AG04450 (cell line): Measurements from ENCODE around the gene C9orf72. TPM values are rescaled to one million over a fixed set of nuclear protein-coding genes. Genes with fewer than 3 reads are reported as not detected.
A peak's percentile ranks its signal among the peaks of the same experiment; 100 is the strongest.

ENCODE experiments used
- CTCF ChIA-PET: fragments of 300-600, 350-600 bp; formaldehyde crosslinking; extraction: SDS; loops from one replicate; lab custom pipeline; 2022; ENCODE audit warnings: antibody characterized with exemption, inconsistent platforms; lab: Charles Lee
- POLR2A ChIA-PET: fragments of 350-600 bp; formaldehyde crosslinking; extraction: SDS; loops from one replicate; lab custom pipeline; 2021; ENCODE audit warnings: antibody characterized with exemption, inconsistent platforms; lab: Yijun Ruan, JAX
- DNase-seq: peaks from one replicate; pipeline ENCODE4 v3.0.0-alpha.2; 2011; ENCODE audit warnings: low read depth, low spot score
- H3K27ac ChIP-seq: one replicate; pipeline ENCODE4 v1.5.1; 2012; ENCODE audit warnings: low read depth, low read length, control low read depth
- H3K27me3 ChIP-seq: one replicate; pipeline ENCODE4 v1.6.0; 2012; ENCODE audit warnings: low read length; ENCODE audit not compliant: control insufficient read depth, insufficient read depth
- H3K4me3 ChIP-seq: 2 replicates; pipeline ENCODE4 v1.5.1; 2011; ENCODE audit warnings: mild to moderate bottlenecking, low read depth, low read length, control low read depth
- H3K9me3 ChIP-seq: 2 replicates; pipeline ENCODE4 v1.5.1; 2012; ENCODE audit warnings: low read length; ENCODE audit not compliant: control insufficient read depth, insufficient read depth
- polyA plus RNA-seq: library from polyadenylated mRNA; depleted of rRNA; stranded (reverse); fragments of >200 nt; gene quantifications from 2 replicates; pipeline ENCODE4 v1.2.3, GENCODE V29; 2011
- TF ChIP-seq, protein P1 (sequence below): IDR thresholded peaks from 2 replicates; pipeline ENCODE4 v1.5.1; 2011; ENCODE audit warnings: low read depth, low read length, control low read depth, inconsistent platforms

Gene C9orf72
- polyA plus RNA-seq, 1 experiment, result 4.6 TPM

DNA sequence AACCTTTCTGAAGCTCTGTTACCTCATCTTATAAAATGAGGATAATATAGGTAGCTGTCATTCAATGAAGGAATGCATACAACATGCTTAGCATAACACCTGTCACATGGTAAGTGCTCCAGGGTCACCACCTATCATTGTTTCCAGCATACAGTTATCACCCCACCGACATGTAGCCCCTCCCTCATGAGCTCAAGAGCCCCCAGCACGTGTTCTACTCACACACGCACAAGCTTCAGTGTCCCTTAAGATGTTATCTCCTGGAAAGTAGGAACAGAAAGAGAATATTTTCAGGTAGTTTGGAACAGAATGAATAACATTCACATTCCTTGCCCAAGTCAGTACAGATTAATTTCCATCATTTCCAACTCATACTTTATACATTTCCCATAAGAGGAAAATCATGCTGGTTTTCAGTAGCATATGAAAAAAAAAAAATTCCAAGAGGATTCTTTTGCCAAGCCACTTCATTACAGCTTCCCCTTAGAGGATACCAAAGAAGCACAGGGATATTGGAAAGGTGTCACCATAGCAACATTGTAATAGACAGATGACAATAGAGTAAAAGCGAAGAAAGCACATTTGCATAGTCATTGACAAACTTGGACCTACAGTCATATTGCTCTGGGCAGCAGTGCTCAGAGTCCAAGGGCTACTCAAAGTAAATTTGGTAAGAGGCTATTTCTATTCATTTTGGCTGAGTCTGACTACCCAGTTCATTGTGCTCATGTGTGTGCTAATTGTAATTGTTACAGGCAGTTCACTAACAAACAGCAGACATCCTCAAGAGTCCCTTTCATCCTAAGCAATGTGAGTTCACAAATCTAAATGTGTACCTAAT lies 42.1 kb downstream of the C9orf72 start:
- CTCF ChIA-PET, result interaction anchor here (0.6 to 2.6 kb wide), 9 partner anchors 8 to 203 kb away, joined by 3 to 41 read pairs (median 6); no protein-coding TSS in a partner anchor

DNA sequence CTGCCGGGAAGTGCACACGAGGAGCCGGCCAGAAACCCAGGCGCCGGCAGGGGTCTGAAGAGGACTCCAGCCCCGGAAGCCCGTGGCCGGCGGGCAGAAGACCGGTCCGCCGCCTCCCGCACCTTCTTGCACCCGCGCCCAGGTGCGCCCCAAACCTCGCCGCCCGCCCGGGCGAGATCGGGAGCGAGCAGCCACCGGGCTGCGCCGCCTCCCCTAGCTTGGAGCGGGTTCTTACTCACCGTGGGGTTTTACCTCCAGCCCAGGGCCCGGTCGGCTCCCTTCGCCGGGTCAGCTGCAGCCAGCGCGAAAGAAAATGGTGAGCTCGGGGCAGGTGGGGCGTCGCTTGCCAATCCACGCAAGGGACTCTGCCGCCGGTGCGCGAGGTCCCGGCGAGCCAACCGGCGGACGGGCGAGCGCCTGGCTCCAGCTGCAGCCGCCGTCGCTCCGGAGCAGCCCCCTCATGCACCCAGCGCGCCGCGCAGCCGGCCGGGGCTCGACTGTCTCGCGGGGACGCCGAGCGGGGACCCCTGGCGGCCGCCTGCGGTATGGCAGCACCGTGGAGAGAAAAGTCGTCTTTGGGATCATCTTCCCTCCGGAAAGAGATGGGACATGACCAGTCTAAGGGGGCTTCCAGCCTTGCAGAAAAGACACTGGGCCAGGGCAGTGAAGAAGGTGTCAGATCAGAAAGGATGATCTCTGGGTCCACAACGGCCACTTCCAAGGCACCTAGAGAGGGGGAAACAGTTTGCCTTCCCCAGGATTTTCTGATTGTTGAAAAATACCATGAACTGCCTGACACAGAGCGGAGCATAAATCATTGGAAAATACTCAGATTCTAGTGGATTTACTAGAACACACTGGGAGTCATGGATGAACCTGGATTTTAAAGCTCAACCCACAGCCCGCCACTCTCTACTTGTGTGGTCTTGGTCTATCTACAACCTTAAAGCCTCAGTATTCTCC lies 43.7 kb downstream of the C9orf72 start, which contains the start of gene MOB3B:
TSS of gene MOB3B (minus strand) at position 499 of the 963 bp plus-strand sequence. CDS start 74,264 bp downstream, outside the sequence.
- ChIA-PET POLR2A (interaction anchor here (0.6 to 0.8 kb wide), 2 partner anchors 197 to 496 kb away, joined by 3 read pairs; no protein-coding TSS in a partner anchor), CTCF (interaction anchor here (0.6 to 2.6 kb wide), 25 partner anchors 9 to 250 kb away, joined by 3 to 41 read pairs (median 4); no protein-coding TSS in a partner anchor)
- no peak within 1 kb of the TSS for H3K27ac ChIP-seq
- no peaks in the 10 kb centered on the region; the same call in 1 of the 2 replicates for H3K9me3 ChIP-seq
- peak within 1 kb of the TSS; percentile 64 for H3K4me3 ChIP-seq
- TF ChIP-seq, protein P1, sequence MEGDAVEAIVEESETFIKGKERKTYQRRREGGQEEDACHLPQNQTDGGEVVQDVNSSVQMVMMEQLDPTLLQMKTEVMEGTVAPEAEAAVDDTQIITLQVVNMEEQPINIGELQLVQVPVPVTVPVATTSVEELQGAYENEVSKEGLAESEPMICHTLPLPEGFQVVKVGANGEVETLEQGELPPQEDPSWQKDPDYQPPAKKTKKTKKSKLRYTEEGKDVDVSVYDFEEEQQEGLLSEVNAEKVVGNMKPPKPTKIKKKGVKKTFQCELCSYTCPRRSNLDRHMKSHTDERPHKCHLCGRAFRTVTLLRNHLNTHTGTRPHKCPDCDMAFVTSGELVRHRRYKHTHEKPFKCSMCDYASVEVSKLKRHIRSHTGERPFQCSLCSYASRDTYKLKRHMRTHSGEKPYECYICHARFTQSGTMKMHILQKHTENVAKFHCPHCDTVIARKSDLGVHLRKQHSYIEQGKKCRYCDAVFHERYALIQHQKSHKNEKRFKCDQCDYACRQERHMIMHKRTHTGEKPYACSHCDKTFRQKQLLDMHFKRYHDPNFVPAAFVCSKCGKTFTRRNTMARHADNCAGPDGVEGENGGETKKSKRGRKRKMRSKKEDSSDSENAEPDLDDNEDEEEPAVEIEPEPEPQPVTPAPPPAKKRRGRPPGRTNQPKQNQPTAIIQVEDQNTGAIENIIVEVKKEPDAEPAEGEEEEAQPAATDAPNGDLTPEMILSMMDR, result peak; percentile 78
- DNase-seq, result peak; percentile 16
- peaks cover 33% of the 10 kb centered on the region for H3K27me3 ChIP-seq

More for the DNA sequence above, 42.1 kb downstream of the C9orf72 start:
- no peak overlapping the region for H3K4me3 ChIP-seq
- H3K27ac ChIP-seq, result no peak overlapping the region
- POLR2A ChIA-PET, result no interaction called here
- no peak for DNase-seq
- no peaks in the 10 kb centered on the region; the same call in 1 of the 2 replicates for H3K9me3 ChIP-seq
- TF ChIP-seq, protein P1, result no peak
- peaks cover 30% of the 10 kb centered on the region for H3K27me3 ChIP-seq

DNA sequence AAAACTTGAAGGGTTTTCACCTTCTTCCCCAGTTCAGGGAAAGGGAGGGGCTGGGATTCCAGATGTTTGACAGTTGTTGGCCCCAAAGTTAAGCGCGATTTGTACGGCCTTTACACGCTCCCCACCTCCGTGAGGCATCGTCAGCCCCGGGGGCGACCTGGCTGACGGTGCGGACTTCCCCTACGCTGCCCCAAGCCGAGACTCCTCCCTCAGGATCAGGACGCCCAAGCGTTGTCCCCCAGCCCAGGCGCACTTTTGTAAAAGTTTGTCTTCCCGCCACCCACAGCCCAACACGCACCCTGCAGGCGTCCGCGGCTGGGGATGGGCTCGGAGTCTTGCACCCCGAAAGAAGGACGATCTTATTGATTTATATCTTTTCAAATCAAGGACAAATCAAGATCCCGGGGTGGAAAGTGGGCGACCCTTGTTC lies 44.4 kb downstream of the C9orf72 start:
- peak overlapping the region; percentile 64 for H3K4me3 ChIP-seq
- no peak overlapping the region for H3K27ac ChIP-seq
- DNase-seq, result no peak
- ChIA-PET CTCF (interaction anchor here (0.7 to 2.6 kb wide), 10 partner anchors 10 to 249 kb away, joined by 3 to 41 read pairs (median 4); no protein-coding TSS in a partner anchor), POLR2A (interaction anchor here (0.6 to 0.8 kb wide), 2 partner anchors 196 to 496 kb away, joined by 3 read pairs; no protein-coding TSS in a partner anchor)
- peaks cover 31% of the 10 kb centered on the region for H3K27me3 ChIP-seq
- no peaks in the 10 kb centered on the region; the same call in 1 of the 2 replicates for H3K9me3 ChIP-seq
- TF ChIP-seq, protein P1, result no peak

DNA sequence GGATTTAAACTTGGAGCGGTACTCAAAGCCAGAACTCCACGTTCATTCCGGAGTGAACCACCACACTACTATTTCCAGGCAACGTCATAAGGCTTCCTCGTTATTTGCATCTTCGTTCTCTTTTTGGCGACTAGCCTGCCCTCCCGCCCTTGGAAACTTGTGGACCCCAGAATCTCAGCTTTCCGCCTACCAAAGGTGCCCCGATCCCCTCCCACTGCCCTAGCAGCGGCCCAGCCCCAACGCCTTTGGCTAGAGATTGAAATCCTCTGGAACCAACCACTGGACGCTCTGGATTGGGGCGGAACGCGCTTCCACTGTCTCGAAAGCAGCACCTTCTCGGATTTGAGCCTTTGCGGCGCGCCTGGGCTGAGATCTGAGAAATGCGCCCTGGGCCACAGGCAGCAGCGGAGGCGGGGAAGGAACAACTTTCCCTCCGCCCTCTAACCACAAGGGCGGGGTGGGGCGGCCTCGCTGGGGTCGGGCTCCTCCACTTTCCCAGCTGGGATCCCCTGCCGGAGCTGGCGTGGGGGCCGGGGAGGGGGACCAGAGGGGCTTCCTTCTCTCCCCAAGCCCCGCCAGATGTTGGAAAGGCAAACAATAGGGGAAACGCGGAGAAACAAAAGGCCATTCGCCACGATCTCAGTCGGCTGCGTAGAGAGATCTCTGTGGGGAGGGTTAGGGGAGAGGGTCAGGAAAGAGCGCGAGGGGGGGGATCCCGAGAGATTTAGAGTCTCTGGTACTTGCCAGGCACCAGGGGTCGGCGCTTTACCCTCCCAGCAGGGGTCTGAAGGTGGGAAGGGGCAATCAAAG lies 45.0 kb downstream of the C9orf72 start:
- Histone ChIP-seq H3K9me3 (no peaks in the 10 kb centered on the region; the same call in 1 of the 2 replicates), H3K27ac (no peak overlapping the region), H3K4me3 (peak overlapping the region; percentile 64), H3K27me3 (peaks cover 30% of the 10 kb centered on the region)
- DNase-seq, result no peak
- POLR2A ChIA-PET, result no interaction called here
- TF ChIP-seq, protein P1, result no peak
- CTCF ChIA-PET, result interaction anchor here (0.7 to 1.0 kb wide), 2 partner anchors 11 to 82 kb away, joined by 3 to 8 read pairs; no protein-coding TSS in a partner anchor
